ENCODE data around the gene PHACTR1. TPM values are rescaled to one million over a fixed set of nuclear protein-coding genes. Genes with fewer than 3 reads are reported as not detected.

The PHACTR1 gene
- total RNA-seq, 1 donor from 2014 or later, result 1.6 TPM

DNA sequence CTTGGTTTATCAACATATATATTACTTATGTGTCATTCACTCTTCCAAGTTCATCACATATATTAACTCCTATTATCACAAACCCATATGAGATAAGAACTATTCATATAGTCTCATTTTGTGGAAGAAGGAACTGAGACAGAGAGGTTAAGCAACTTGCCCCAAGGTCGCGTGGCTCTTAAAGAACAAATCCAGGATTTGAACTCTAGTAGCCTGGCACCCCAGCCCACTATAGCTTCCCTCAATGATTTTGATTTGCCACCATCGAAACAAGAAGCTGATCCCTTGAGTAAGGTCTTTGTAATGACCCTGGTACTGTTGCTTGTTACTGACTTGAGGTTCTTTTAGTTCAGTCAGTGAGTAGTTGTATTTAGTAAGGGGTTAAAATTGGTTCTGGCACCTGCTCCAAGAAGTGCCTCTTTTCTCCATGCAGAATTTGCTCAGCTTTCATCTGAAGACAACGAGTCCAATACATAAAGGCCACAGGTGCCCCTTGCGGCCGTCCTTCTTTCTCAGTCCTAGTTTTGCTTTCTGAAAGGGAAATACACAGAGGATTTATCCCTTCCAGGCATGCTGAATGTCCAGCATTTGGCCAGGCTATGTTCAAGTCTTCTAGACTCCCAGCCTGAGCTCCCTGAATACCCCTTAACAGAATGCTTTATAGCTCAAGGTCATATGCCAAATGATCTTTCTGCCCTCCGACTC lies 358.7 kb downstream of the PHACTR1 start:
- no peak for ATAC-seq

DNA sequence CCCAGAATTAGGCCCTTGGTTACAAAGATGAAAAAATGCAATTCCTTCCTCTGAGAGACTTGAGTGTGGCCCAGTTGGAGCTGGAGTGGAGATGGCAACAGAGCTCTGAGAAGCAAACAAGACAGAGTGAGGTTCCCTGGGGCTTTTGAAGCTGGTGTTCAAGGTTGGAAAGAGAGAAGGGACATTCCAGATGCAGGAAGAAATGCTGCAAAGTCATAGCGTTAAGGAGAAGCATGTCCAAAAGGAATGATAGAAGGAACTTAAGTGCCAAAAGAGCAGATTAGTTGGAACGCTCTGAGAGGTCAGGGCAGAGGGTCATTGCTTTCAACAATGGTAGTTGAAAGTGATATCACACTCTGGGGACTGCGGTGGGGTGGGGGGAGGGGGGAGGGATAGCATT lies 360.0 kb downstream of the PHACTR1 start:
- no peak for ATAC-seq

DNA sequence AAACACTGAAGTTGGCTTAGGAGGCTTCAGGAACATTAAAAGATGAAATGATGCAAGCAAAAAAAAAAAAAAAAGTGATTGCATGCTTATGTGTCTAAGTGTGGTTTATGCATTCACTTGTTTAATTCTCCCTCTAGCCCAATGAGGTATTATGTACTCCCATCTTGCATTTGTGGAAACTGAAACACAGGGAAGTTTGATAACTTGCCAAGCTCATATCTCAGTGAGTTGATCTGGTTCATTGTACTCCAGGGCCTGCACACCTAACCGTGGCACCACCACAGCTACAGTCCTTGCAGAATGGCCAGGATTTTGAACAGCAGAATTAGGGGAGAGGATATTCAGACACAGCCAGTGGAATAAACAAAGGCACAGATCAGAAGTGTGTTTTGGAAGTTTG lies 360.6 kb downstream of the PHACTR1 start:
- ATAC-seq, result no peak

GRCh38 chr6:13079096-13079723 lies 362.6 kb downstream of the PHACTR1 start:
- no peak for ATAC-seq

DNA sequence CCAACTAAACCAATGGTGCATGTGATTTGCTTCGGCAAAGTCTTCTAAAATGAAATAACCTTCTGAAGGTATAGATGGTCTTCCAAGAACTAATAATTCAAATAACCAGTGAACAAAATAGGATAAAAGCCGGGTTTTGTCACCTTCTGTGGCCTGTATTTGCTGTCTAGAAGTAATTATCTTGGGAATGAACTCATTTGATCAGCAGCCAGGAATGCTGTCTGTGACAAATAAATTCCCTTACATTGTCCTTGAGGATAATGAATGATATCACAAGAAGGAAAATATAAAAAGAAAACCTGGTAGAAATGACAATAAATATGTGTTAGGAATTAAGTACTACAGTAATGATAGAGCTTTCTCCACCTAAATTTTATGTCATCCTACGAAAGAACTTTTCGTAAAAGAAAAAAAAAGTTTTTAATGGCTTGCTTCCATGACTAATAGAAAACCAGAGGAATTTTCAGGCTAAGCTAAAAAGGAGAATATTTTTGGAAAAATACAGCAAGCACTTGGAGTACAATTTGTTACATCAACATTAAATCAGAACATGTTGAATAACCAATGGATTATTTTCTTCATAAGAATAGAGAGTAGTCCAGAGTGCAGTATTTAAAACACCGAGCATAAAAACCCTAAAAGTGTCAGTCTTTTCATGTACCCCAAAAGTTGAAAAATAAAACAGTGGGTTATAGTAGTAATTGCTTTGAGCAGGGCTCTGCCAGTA lies 364.1 kb downstream of the PHACTR1 start:
- no peak for ATAC-seq

- ATAC-seq, result no peak
Measured at GRCh38 chr6:13081189-13081563, 364.6 kb downstream of the PHACTR1 start.

DNA sequence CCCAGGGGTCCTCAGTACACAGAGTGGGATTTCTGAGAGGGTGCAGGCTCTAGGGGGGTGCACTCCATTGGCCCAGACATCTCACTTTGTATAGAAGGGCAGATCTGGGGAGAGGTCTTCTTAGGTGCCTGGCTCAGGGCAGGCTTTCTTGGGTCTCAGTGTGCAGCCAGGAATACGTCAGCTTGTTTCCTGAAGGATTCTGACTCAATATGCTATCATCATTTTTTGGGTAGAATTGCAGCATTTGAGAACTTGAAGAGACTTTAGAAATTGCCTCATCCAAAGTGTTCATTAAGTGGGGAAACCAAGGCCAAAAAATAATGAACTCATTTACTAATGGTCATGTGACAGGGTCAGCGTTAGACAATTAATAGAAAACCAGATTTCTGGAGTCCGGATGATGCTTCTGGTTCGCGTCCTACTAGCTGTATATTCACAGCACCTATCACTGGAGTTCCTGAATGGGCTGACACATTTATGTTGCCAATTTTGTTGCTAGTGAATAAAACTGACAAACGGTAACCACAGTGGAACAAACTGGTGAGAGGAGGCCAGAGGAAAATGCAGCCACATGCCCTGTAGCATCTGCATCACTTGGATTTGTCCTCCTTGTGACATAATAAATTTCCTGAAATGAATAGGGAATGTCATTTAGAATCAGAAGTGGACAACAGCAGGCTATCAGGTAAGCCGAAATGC lies 372.9 kb downstream of the PHACTR1 start:
- ATAC-seq, result no peak

DNA sequence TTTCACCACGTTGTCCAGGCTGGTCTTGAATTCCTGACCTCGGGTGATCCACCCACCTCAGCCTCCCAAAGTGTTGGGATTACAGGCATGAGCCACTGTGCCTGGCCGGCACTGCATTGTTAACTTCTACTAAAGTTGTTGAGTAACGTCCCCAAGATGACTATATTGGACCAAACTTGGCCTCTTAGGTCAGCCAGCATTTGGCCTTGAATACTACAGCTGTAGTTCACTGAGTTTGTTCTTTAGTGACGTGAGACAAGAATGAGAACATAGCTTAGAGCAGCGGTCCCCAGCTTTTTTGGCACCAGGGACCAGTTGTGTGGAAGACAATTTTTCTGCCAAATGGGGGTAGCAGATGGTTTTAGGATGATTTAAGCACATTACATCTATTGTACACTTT lies 374.6 kb downstream of the PHACTR1 start:
- no peak for ATAC-seq

DNA sequence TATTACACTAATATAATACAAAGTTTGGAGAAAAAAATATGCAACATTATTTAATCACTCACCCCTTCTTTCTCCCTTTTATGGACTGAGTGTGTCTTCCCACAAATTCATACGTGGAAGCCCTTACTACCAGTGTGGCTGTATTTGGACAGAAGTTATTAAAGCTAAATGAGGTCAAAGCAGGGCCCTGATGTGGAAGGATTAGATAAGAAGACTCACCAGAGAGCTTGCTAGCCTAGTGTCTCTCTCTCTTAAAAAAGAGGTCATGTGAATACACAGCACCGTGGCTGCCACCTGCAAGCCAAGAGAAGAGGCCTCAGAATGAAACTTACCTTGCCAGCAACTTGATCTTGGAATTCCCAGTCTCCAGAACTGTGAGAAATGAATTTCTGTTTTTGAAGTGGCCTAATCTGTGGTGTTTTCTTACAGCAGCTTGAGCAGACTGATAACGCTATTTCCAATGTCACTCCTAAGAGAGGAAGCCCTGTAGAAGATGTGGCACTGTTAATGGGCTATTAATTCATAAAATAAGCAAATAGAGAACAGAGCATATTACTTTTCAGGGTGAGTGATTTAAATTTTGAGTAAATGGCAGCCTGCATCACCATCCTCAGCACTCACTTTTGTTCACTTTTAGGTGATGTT lies 378.3 kb downstream of the PHACTR1 start:
- no peak for ATAC-seq

DNA sequence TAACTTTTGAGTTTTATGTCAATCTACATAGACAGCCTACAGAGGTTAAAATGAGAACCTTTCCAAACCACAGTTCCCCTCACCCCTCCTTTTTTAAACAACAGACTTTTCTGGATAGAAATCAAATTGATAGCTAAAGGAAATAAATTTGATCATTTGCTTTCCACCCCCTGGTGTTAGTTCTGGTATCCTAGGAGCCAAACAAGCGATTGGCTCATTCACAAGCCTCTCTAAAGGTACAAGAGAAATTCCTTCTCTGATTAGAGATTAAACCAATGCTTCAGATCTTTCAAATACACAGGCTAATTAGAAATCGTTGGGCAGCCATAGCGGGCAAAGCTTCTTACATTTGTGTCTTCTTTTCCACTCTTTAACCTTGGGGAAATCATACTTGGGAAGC lies 379.5 kb downstream of the PHACTR1 start:
- ATAC-seq, result no peak

DNA sequence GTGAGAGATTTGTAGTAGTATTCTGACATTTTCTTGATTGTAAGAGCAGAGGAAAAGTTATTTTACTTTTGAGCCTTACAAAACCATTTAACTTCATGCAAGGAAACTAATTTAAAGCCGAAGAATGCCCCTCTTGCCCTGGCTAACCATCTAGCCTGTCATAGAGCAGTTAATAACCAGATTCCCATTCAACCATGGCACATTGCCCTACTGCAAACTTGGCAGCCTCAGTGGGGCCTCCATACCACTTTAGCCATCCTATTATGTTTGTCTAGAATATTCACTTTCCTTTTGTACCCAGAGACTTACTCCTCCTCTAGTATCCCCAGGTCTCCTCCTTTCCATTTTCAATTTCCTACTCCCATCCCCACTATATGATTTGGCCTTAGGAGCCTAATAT lies 380.9 kb downstream of the PHACTR1 start:
- ATAC-seq, result no peak

- ATAC-seq, result no peak
Measured at GRCh38 chr6:13098006-13098405, 381.4 kb downstream of the PHACTR1 start.

GRCh38 chr6:13098793-13099570 lies 382.4 kb downstream of the PHACTR1 start:
- no peak for ATAC-seq

DNA sequence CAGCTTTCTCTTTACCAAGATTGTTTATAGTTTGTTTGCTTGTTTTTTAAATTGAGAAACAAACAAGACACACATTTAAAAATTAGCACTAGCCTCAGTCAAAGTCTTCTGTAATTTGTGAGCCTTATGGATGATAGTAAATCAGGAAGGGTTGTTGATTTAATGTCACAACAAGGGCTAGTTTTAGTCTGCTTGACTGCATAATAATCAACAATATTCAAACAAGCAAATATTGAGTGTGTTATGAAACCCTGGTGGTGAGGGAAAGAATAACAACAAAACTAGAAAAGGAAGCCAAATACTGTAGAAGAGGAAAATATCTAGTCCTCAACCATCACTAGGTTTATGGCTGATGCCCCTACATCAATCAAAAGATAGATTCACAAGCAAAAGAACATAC lies 383.2 kb downstream of the PHACTR1 start:
- ATAC-seq, result no peak

- ATAC-seq, result no peak
Measured at GRCh38 chr6:13101409-13101808, 384.8 kb downstream of the PHACTR1 start.

DNA sequence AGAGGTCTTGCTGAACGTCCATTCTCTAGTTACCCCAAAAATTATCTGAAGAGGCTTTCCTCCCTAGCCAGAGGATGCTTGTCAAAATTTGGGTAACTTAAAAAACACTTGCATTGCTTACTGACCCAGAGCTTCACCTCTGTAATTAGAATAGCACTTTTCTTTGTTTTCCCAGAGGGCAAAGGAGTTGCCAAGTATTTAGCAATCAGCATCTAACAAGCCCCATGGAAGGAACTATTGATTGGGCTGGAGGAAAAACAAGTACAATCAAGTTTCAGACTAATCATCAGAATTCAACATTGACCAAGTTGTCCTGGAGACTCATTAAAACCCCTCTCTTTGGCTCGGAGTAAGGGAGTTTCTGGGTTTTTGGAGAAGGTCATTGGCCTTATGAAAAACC lies 385.4 kb downstream of the PHACTR1 start:
- ATAC-seq, result no peak

- no peak for ATAC-seq
Measured at GRCh38 chr6:13103169-13103568, 386.6 kb downstream of the PHACTR1 start.

DNA sequence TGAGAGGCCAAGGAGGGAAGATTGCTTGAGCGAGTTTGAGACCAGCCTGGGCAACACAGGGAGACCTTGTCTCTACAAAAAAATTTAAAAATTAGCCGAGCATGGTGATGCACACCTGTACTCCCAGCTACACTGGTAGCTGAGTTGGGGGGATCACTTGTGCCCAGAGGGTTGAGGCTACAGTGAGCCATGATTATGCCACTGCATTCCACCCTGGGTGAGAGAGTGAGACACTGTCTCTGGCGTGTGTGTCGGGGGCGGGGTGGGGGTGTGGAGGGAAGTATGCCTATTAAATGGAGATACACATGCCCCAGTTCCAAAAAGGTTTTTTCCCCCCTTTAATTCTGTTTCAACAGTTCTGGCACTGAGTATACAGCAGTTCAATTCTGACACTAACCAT lies 388.6 kb downstream of the PHACTR1 start:
- ATAC-seq, result no peak

DNA sequence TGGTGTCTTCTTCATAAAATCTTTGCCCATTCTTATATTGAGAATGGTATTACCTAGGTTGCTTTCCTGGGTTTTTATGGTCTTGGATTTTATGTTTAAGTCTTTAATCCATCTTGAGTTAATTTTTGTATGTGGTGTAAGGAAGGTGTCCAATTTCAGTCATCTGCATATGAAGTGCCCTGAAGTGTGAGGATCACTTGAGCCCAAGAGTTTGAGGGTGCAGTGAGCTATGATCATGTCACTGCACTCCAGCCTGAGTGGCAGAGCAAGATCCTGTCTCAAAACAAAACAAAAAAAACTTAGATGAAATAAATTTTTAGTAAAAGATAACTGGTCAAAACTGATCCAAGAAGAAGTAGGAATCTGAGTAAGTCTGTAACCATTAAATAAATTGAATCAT lies 396.4 kb downstream of the PHACTR1 start:
- no peak for ATAC-seq

- no peak for ATAC-seq
Measured at GRCh38 chr6:13113376-13113775, 396.8 kb downstream of the PHACTR1 start.

DNA sequence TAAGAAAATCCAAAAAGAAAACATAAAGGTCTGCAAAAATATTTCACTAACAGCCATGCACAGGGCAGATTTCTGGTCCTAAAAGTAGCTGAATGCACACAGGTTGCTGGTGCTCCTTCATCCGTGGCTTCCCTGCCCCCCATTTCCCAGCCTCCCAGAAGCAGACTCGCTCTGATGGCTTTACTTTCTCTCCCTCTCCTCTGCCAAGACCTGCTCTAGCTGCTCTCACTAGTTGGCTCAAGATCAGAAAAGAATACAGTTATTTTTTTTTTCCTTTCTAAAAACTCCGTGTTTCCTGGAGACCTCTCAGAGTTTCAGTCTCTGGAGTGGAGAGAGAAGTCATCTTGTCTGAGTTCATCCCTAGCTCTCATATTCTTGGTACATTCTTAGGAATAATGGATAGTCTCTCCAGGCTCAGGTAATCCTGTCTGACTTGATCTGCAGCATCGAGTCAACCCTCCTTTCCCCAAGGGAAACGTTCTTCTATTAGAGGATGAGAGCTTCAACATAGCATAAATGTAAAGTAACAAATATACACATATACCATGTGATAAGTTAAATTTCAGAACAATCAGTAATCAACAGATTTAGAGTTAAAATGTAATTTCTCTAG lies 397.5 kb downstream of the PHACTR1 start:
- no peak for ATAC-seq

- no peak for ATAC-seq
Measured at GRCh38 chr6:13116155-13116554, 399.6 kb downstream of the PHACTR1 start.
